Right lobe of liver (tissue), 4 donors: ENCODE results near the gene NT5C3B.

ENCODE experiments used
- CTCF ChIP-seq, 4 donors: fragments of 200-600 bp in 3 of 4; fragments of 450-650 bp in 1 of 4; IDR thresholded peaks; one replicate each; pipeline versions ENCODE4 v1.5.1 to v1.8.0; 2016 to 2022; ENCODE audit warnings: antibody characterized with exemption in 4 of 4, mild to moderate bottlenecking in 2 of 4
- POLR2A ChIP-seq: fragments of 450-650 bp; IDR thresholded peaks from one replicate; pipeline ENCODE4 v1.6.1; 2017; ENCODE audit warnings: antibody characterized with exemption, mild to moderate bottlenecking
- donor health status: DM: no; HTN: no; CAD: no.
- donor health status: DM: no; HTN: no; CAD: no.
- donor health status: DM: no; HTN: yes; CAD: no.

- TF ChIP-seq CTCF (IDR thresholded peaks at IDR 0.05) = no peak
- no peak for TF ChIP-seq POLR2A
Observed at GRCh38 chr17:41784207-41784744, 51.8 kb downstream of the NT5C3B start.
